ENCODE measurements around the gene TAPBP.

TAPBP gene

DNA sequence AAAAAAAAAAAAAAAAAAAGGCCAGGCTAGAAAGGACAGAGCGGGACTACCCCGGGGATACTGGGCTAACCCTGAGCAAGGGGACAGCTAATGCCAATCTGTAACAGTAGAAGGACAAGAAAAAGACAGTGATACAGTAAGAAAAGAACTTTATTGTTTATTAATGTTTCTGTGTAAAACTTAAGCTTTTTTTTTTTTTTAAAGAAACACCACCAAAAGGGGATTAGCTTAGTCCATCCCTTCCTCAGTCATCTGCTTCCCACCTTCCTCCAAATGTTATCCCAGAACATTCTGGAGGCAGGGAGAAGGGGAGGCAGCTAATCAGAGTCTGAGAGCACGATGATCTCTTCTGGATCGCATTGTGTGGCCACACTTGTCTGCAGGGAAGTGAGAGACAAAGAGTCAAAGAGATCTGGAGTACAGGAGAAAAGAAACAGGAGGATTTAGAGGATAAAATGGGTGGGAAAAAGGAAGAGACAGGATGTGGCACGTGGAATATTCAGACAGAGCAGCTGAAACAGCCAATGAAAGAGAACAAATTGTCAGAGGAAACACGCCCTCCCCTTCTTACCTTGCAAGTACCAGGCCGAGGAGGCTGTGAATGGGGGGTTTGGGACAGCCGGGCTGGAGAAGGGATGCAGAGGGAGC lies 4.7 kb upstream of the TAPBP start:
- peak overlapping the region; percentile 79 for H3K4me3 ChIP-seq (ENCODE audit: low read length)
- TF ChIP-seq, protein P1, sequence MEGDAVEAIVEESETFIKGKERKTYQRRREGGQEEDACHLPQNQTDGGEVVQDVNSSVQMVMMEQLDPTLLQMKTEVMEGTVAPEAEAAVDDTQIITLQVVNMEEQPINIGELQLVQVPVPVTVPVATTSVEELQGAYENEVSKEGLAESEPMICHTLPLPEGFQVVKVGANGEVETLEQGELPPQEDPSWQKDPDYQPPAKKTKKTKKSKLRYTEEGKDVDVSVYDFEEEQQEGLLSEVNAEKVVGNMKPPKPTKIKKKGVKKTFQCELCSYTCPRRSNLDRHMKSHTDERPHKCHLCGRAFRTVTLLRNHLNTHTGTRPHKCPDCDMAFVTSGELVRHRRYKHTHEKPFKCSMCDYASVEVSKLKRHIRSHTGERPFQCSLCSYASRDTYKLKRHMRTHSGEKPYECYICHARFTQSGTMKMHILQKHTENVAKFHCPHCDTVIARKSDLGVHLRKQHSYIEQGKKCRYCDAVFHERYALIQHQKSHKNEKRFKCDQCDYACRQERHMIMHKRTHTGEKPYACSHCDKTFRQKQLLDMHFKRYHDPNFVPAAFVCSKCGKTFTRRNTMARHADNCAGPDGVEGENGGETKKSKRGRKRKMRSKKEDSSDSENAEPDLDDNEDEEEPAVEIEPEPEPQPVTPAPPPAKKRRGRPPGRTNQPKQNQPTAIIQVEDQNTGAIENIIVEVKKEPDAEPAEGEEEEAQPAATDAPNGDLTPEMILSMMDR (conservative IDR thresholded peaks at IDR 0.05; ENCODE audit: low read length) = no peak
- DNase-seq (ENCODE audit: low read depth) = no peak

DNA sequence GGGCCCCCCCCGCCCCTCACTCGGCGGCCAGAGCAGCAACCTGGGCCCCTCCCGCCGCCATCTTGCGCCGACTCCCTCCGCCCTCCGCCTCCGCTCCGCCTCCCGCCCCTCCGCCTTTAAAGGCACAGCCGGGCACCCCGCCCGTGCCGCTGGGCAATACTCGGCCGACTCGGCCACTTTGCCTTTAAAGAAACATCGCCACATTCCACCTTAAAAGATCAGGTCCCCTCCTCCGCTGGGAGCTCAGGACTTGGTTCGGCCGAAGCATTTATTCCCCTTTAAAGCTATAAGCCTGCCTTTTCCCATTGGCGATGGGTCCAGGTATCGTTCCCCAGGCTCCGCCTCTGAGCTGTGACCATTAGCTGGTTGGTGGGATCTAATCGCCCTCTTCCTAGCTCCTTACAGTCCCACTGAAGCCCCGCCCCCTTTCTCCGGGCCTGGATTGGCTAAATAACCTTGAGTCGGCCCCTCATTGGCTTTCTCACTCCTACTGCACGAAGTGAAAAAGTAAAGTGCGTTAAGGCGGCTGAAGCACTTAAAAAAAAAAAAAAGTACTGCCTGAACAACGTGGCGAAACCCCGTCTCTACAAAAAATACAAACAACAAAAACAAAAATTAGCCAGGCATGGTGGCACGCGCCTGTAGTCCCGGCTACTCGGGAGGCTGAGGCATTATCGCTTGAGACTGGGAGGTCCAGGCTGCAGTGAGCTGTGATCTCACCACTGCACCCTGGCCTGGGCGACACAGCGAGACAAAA lies 4.0 kb upstream of the TAPBP start, which contains the start of gene ZBTB22:
TSS of gene ZBTB22 (minus strand) at position 76 of the 757 bp plus-strand sequence. CDS start 828 bp downstream, outside the sequence.
- DNase-seq (ENCODE audit: low read depth) = peak; percentile 99
- TF ChIP-seq, protein P1 (conservative IDR thresholded peaks at IDR 0.05; ENCODE audit: low read length) = no peak
- H3K4me3 ChIP-seq (ENCODE audit: low read length) = peak within 1 kb of the TSS; percentile 79

DNA sequence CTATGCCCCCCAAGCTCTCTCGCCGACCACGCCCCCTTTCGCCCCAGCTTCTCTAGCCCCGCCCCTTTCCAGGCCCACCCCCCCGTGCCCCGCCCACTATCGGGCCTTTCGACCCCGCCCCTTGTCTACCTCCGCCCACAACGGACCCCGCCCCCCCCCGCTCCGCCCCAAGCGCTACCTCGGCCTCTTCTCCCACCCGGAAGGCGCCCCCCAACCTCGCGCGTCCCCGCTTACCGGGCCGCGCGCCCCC lies 3.5 kb upstream of the TAPBP start:
- TF ChIP-seq, protein P1 (conservative IDR thresholded peaks at IDR 0.05; ENCODE audit: low read length) = no peak
- no peak for DNase-seq (ENCODE audit: low read depth)
- peak overlapping the region; percentile 79 for H3K4me3 ChIP-seq (ENCODE audit: low read length)

DNA sequence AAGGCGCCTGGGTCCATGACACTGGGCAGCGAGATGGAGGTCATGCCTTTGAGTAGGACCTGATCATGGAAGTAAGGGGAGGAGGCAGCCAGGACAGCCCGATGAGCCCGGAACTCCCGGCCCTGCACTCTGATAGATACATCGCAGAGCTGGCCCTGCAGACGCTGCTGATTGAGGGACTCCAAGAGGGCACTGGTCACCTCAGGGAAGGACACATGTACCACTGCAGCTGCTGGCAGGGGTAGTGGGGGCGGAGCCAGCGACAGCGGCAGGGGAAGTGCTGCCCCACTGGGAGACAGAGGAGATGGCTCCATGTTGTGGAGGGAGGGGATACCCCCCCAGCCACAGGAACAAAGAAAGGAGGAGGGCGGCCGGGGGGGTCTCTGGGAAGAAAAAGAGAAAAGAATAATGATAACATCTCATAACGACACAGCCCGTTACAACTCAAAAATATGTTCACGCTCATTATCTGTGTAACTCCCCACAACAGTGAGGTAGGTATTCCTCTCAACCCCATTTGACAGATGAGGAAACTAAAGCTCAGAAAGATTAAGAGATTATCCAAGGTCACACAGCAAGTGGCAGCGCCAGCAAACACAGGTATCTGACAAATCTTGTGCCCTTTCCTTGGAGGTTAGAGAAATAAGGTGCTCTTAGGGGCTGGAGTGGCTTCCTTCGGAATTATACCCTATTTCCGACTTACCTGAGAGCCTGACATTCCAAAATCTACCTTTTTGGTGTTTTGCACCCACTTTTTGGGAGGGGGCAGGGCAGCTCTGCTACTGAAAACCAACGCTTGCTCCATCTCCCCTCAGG lies 2.9 kb upstream of the TAPBP start:
- no peak for DNase-seq (ENCODE audit: low read depth)
- peak overlapping the region; percentile 79 for H3K4me3 ChIP-seq (ENCODE audit: low read length)
- TF ChIP-seq, protein P1 (conservative IDR thresholded peaks at IDR 0.05; ENCODE audit: low read length) = no peak

DNA sequence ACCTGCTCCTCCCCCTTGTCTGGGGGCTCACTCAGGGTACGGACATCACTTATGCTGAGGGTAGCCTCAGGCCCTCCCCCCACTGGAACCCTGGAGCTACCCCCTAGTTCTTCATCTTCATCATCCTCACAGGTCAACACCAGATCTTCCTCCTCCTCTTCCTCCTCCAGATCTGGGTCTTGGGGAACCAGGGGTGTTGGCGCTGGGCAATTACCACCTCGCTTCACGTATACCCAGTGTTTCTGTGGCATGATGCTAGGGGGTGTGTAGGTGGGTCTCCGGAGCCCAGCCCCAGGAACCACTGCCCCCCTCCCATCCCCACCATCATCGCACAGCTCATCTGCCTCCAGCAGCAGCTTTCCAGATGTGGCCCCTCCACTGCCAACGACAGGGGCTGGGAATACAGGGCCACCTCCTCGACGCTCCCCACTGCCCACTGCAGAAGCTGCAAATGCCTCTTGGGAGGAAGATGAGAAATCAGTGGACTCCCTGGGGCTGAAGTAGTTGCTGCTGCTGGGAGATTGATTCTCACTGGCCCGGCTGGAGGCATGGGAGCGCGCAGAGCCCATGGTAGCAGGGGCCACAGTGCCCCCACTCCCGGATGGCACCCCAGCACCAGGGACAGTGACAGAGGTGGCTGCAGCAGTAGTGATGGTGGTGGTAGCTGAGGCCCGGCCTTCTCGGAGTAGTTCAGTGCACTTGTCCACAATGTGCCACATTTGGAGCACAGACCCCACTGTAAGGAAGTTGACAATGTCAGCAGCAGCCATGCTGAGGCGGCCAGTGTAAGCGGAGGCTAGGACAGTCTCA lies 2.1 kb upstream of the TAPBP start:
- no peak overlapping the region for H3K4me3 ChIP-seq (ENCODE audit: low read length)
- TF ChIP-seq, protein P1 (conservative IDR thresholded peaks at IDR 0.05; ENCODE audit: low read length) = no peak
- DNase-seq (ENCODE audit: low read depth) = no peak

DNA sequence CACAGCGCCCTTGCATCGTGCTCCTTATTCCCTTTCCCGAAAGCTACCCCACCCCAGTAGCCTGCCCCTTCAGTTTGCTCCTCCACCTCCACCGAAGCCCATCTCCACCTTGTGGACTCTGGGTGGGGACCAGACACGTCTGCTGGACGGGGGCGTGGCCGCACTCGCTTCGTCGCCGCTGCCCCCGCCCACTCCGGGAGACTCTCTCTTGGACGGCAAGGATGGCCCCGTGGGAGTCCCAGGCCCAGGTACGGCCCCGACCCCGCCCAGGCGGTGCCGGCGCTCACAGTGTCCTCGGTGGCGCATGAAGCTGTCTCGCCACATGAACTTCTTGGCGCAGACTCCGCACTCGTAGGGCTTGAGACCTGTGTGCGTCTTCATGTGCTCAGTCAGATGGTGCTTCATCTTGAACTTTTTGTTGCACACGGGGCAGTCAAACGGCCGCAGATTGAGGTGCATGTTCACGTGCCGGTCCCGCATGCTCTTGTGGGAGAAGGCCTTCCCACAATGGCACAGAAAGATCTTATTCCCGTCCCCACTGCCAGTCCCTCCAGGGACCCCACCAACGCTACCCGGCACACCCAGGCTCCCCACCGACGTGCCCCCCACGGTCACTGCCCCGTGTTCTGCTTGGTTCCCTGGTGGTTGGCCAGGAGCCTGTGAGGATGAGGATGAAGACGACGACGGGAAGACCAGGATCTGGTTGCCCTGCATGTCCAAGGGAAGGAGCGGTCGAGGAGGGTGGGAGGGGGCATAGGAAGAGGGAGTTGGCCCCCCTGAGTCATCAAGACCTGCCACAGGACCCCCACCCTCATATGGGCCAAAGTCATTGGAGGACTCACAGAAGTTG lies 1.3 kb upstream of the TAPBP start:
- TF ChIP-seq, protein P1 (conservative IDR thresholded peaks at IDR 0.05; ENCODE audit: low read length) = no peak
- no peak for DNase-seq (ENCODE audit: low read depth)
- H3K4me3 ChIP-seq (ENCODE audit: low read length) = peak overlapping the region; percentile 94
